Measurements from ENCODE around the gene ALDH1A1.
A peak's percentile ranks its signal among the peaks of the same experiment; 100 is the strongest.

ALDH1A1 gene

DNA sequence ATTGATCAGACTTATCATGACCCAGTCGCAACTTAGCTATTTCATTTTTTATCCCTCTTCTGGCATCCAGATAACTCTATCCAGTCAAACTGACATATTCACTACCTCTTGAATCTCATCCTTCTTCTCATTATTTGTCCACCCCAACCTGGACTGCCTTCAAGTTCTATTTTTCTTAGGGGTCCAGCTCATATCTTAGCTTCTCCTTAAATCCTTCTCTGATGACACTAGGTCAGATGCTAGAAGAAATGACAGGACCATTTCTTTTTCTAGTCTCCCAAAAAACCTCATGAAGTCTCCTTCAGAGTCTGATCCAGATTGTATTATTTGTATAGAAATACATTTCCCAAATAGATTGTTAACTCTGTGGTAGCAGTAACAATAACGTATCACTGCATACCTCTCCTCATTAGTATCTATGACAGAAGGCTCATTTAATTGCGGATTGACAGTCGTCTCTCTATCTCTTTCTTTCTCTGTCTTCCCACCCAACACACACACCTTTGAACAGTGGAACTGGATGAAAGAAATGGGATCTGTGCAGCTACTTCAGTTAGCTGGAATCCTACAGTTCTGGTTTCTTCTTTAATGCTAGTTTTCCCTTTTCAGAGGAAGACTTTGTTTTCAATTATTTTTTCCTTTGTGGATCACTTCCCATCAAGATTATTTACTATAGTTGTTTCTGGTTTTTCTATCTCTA, 33.5 kb downstream of the ALDH1A1 start:
- DNase-seq = no peak
- no CpG with 5 or more reads among the region's 4 CpGs for WGBS (ENCODE audit: extremely low coverage, insufficient coverage, insufficient read length)
- no peak overlapping the region for H2AFZ ChIP-seq (ENCODE audit: insufficient read depth, low read length, poor library complexity)

DNA sequence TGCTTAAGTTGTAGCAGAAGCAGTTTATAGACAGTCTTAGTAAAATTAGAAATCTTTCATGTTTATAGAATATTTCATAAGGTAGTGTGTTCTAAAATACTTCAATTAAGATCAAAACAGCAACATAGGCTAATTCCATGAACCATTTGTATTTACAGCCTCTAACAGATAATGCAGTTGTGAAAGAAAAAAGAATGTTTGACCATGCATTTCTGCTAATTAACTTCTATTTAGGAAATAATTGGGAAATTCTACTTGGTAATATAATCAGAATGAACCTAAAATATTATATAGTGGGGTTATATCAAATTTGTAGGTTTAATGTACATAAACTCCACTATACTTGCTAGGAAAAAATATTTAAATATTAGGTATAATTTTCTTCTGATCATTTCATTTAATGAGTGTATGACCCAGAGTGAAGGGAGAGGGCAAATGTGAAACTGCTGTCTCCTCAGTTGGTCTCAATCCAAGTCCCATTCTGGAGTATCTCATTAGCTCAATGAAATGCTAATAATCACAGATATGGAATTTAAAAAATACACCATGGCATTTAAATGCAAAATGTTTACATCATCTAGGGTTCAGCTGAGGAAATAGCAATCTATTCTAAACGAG, 34.9 kb downstream of the ALDH1A1 start:
- H3K18ac ChIP-seq (ENCODE audit: low read length) = no peak overlapping the region
- no peaks in the 10 kb centered on the region for H3K9me3 ChIP-seq (ENCODE audit: insufficient read depth, low read depth, low read length)
- H3K9ac ChIP-seq (ENCODE audit: low read length) = no peak overlapping the region
- H4K8ac ChIP-seq (ENCODE audit: low read depth, low read length) = no peak overlapping the region
- H3K14ac ChIP-seq (ENCODE audit: low read length) = no peak overlapping the region
- H2BK5ac ChIP-seq (ENCODE audit: low read depth, low read length, poor library complexity) = no peak overlapping the region
- no peaks in the 10 kb centered on the region for H3K79me2 ChIP-seq (ENCODE audit: control insufficient read depth, insufficient read depth, low read length, poor library complexity)
- H2AFZ ChIP-seq (ENCODE audit: insufficient read depth, low read length, poor library complexity) = no peak overlapping the region
- no peak overlapping the region for H4K91ac ChIP-seq (ENCODE audit: low read depth, low read length)
- no peaks in the 10 kb centered on the region for H3K79me1 ChIP-seq (ENCODE audit: low read length)
- H3K4ac ChIP-seq (ENCODE audit: low read depth, low read length) = no peak overlapping the region
- peak in 1 of 2 donors; percentile 34 for DNase-seq
- H3K27me3 ChIP-seq (ENCODE audit: insufficient read depth, low read length) = no peaks in the 10 kb centered on the region
- H3K4me2 ChIP-seq (ENCODE audit: low read length) = no peak overlapping the region
- no peak overlapping the region for H2BK12ac ChIP-seq (ENCODE audit: low read length)
- H3K23ac ChIP-seq (ENCODE audit: low read length) = no peak overlapping the region
- no peak overlapping the region for H3K4me3 ChIP-seq (ENCODE audit: low read depth, low read length)
- H3K36me3 ChIP-seq (ENCODE audit: control insufficient read depth in 1 of 2, insufficient read depth in 2 of 2, low read length in 2 of 2) = no peaks in the 10 kb centered on the region
- no peaks in the 10 kb centered on the region for H3K4me1 ChIP-seq (ENCODE audit: control insufficient read depth in 1 of 2, insufficient read depth in 2 of 2, low read length in 2 of 2)
- H4K12ac ChIP-seq (ENCODE audit: low read depth, low read length) = no peak overlapping the region
- H2AK5ac ChIP-seq (ENCODE audit: low read length) = no peak overlapping the region
- no peak overlapping the region for H3K27ac ChIP-seq (ENCODE audit: low read depth, low read length)
- H2BK120ac ChIP-seq (ENCODE audit: insufficient read depth, low read length, poor library complexity) = no peak overlapping the region
- no CpG with 5 or more reads among the region's 1 CpG for WGBS (ENCODE audit: extremely low coverage, insufficient coverage, insufficient read length)

More for the DNA sequence above, 33.5 kb downstream of the ALDH1A1 start:
- H3K79me1 ChIP-seq (ENCODE audit: low read length) = no peaks in the 10 kb centered on the region
- H4K8ac ChIP-seq (ENCODE audit: low read depth, low read length) = no peak overlapping the region
- H4K12ac ChIP-seq (ENCODE audit: low read depth, low read length) = no peak overlapping the region
- H3K14ac ChIP-seq (ENCODE audit: low read length) = no peak overlapping the region
- no peaks in the 10 kb centered on the region for H3K79me2 ChIP-seq (ENCODE audit: control insufficient read depth, insufficient read depth, low read length, poor library complexity)
- no peak overlapping the region for H3K27ac ChIP-seq (ENCODE audit: low read depth, low read length)
- H3K4me1 ChIP-seq (ENCODE audit: control insufficient read depth in 1 of 2, insufficient read depth in 2 of 2, low read length in 2 of 2) = no peaks in the 10 kb centered on the region
- no peak overlapping the region for H2BK12ac ChIP-seq (ENCODE audit: low read length)
- H3K4me2 ChIP-seq (ENCODE audit: low read length) = no peak overlapping the region
- no peak overlapping the region for H2AK5ac ChIP-seq (ENCODE audit: low read length)
- H3K4me3 ChIP-seq (ENCODE audit: low read depth, low read length) = no peak overlapping the region
- no peak overlapping the region for H3K23ac ChIP-seq (ENCODE audit: low read length)
- H2BK5ac ChIP-seq (ENCODE audit: low read depth, low read length, poor library complexity) = no peak overlapping the region
- no peak overlapping the region for H2BK120ac ChIP-seq (ENCODE audit: insufficient read depth, low read length, poor library complexity)
- H3K9me3 ChIP-seq (ENCODE audit: insufficient read depth, low read depth, low read length) = no peaks in the 10 kb centered on the region
- no peak overlapping the region for H3K18ac ChIP-seq (ENCODE audit: low read length)
- no peak overlapping the region for H4K91ac ChIP-seq (ENCODE audit: low read depth, low read length)
- no peak overlapping the region for H3K4ac ChIP-seq (ENCODE audit: low read depth, low read length)
- no peaks in the 10 kb centered on the region for H3K36me3 ChIP-seq (ENCODE audit: control insufficient read depth in 1 of 2, insufficient read depth in 2 of 2, low read length in 2 of 2)
- H3K9ac ChIP-seq (ENCODE audit: low read length) = no peak overlapping the region
- H3K27me3 ChIP-seq (ENCODE audit: insufficient read depth, low read length) = no peaks in the 10 kb centered on the region

GRCh38 chr9:72915659-72916058, 37.2 kb downstream of the ALDH1A1 start:
- H2BK120ac ChIP-seq (ENCODE audit: insufficient read depth, low read length, poor library complexity) = no peak overlapping the region
- H2AFZ ChIP-seq (ENCODE audit: insufficient read depth, low read length, poor library complexity) = no peak overlapping the region
- H3K27ac ChIP-seq (ENCODE audit: low read depth, low read length) = no peak overlapping the region
- no peak overlapping the region for H3K14ac ChIP-seq (ENCODE audit: low read length)
- no peak overlapping the region for H2BK5ac ChIP-seq (ENCODE audit: low read depth, low read length, poor library complexity)
- no peaks in the 10 kb centered on the region for H3K79me2 ChIP-seq (ENCODE audit: control insufficient read depth, insufficient read depth, low read length, poor library complexity)
- no peaks in the 10 kb centered on the region for H3K79me1 ChIP-seq (ENCODE audit: low read length)
- H3K9me3 ChIP-seq (ENCODE audit: insufficient read depth, low read depth, low read length) = no peaks in the 10 kb centered on the region
- no peak overlapping the region for H3K4me2 ChIP-seq (ENCODE audit: low read length)
- H3K23ac ChIP-seq (ENCODE audit: low read length) = no peak overlapping the region
- DNase-seq = no peak
- H3K4ac ChIP-seq (ENCODE audit: low read depth, low read length) = no peak overlapping the region
- no peaks in the 10 kb centered on the region for H3K4me1 ChIP-seq (ENCODE audit: control insufficient read depth in 1 of 2, insufficient read depth in 2 of 2, low read length in 2 of 2)
- no peak overlapping the region for H3K18ac ChIP-seq (ENCODE audit: low read length)
- no peak overlapping the region for H2AK5ac ChIP-seq (ENCODE audit: low read length)
- no peak overlapping the region for H3K4me3 ChIP-seq (ENCODE audit: low read depth, low read length)
- H3K27me3 ChIP-seq (ENCODE audit: insufficient read depth, low read length) = no peaks in the 10 kb centered on the region
- H2BK12ac ChIP-seq (ENCODE audit: low read length) = no peak overlapping the region
- H4K12ac ChIP-seq (ENCODE audit: low read depth, low read length) = no peak overlapping the region
- H4K8ac ChIP-seq (ENCODE audit: low read depth, low read length) = no peak overlapping the region
- no peak overlapping the region for H3K9ac ChIP-seq (ENCODE audit: low read length)
- no peaks in the 10 kb centered on the region for H3K36me3 ChIP-seq (ENCODE audit: control insufficient read depth in 1 of 2, insufficient read depth in 2 of 2, low read length in 2 of 2)
- WGBS (ENCODE audit: extremely low coverage, insufficient coverage, insufficient read length) = no CpG with 5 or more reads among the region's 5 CpGs
- no peak overlapping the region for H4K91ac ChIP-seq (ENCODE audit: low read depth, low read length)

- no CpG with 5 or more reads among the region's 2 CpGs for WGBS (ENCODE audit: extremely low coverage, insufficient coverage, insufficient read length)
- H4K12ac ChIP-seq (ENCODE audit: low read depth, low read length) = no peak overlapping the region
- no peak for DNase-seq
- no peak overlapping the region for H3K4me3 ChIP-seq (ENCODE audit: low read depth, low read length)
- no peak overlapping the region for H3K18ac ChIP-seq (ENCODE audit: low read length)
- H2BK12ac ChIP-seq (ENCODE audit: low read length) = no peak overlapping the region
- H3K4me2 ChIP-seq (ENCODE audit: low read length) = no peak overlapping the region
- H3K4ac ChIP-seq (ENCODE audit: low read depth, low read length) = no peak overlapping the region
- no peaks in the 10 kb centered on the region for H3K9me3 ChIP-seq (ENCODE audit: insufficient read depth, low read depth, low read length)
- H3K9ac ChIP-seq (ENCODE audit: low read length) = no peak overlapping the region
- no peak overlapping the region for H3K27ac ChIP-seq (ENCODE audit: low read depth, low read length)
- H2BK120ac ChIP-seq (ENCODE audit: insufficient read depth, low read length, poor library complexity) = no peak overlapping the region
- no peak overlapping the region for H3K14ac ChIP-seq (ENCODE audit: low read length)
- H2AK5ac ChIP-seq (ENCODE audit: low read length) = no peak overlapping the region
- no peak overlapping the region for H2BK5ac ChIP-seq (ENCODE audit: low read depth, low read length, poor library complexity)
- no peak overlapping the region for H4K91ac ChIP-seq (ENCODE audit: low read depth, low read length)
- H2AFZ ChIP-seq (ENCODE audit: insufficient read depth, low read length, poor library complexity) = no peak overlapping the region
- no peaks in the 10 kb centered on the region for H3K36me3 ChIP-seq (ENCODE audit: control insufficient read depth in 1 of 2, insufficient read depth in 2 of 2, low read length in 2 of 2)
- no peaks in the 10 kb centered on the region for H3K79me2 ChIP-seq (ENCODE audit: control insufficient read depth, insufficient read depth, low read length, poor library complexity)
- no peak overlapping the region for H4K8ac ChIP-seq (ENCODE audit: low read depth, low read length)
- no peaks in the 10 kb centered on the region for H3K4me1 ChIP-seq (ENCODE audit: control insufficient read depth in 1 of 2, insufficient read depth in 2 of 2, low read length in 2 of 2)
- no peak overlapping the region for H3K23ac ChIP-seq (ENCODE audit: low read length)
- no peaks in the 10 kb centered on the region for H3K79me1 ChIP-seq (ENCODE audit: low read length)
- H3K27me3 ChIP-seq (ENCODE audit: insufficient read depth, low read length) = no peaks in the 10 kb centered on the region
These were observed 38.1 kb downstream of the ALDH1A1 start for GRCh38 chr9:72914750-72915149.
